ENCODE data around the gene PFAS. TPM values are rescaled to one million over a fixed set of nuclear protein-coding genes. Genes with fewer than 3 reads are reported as not detected.

Gene PFAS
- total RNA-seq, 1 donor from 2014 or later: 189 TPM

- H3K9me3 Mint-ChIP-seq: no peaks in the 10 kb centered on the region
- peaks cover 9% of the 10 kb centered on the region for H3K27me3 Mint-ChIP-seq (ENCODE audit: insufficient read depth)
- no peaks in the 10 kb centered on the region for H3K36me3 Mint-ChIP-seq (ENCODE audit: low read depth)
- no peak overlapping the region for H3K4me3 Mint-ChIP-seq
- no peak overlapping the region for H3K27ac Mint-ChIP-seq
- no peak for DNase-seq (ENCODE audit: low spot score)
- H3K4me1 Mint-ChIP-seq (ENCODE audit: low read depth): no peaks in the 10 kb centered on the region
- intact Hi-C loops (cut with micrococcal nuclease): no loop called here
Measured at GRCh38 chr17:8310601-8311123, 61.6 kb downstream of the PFAS start.

DNA sequence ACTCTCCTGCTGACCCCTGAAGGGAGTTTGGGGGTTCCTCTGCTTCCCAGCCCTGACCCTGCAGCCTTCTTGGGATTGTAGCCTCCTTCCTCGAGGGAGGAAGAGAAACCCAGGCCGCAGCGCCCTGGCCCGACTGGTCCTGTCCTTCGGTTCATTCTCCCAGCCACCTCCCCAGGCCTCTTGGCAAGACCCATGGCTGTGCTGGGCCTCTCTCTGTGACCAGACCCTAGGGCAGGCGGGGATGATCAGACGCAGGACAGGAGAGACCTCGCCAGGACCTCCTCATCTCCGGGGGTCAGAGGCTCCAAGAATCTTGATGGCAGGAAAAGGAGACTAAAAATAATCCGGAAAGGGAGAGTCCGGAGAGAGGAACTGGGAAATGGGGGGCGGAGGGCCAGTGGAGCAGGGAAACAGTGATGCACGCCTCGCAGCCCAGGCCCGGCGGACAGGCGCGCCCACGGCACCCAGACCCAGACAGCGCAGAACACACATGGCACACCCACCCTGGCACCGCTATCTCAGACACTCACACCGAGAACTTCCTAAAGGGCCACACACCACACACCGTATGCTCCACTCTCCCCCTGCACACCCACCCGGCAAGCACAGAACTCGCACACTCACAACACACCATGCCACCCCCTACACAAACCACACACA lies 62.2 kb downstream of the PFAS start:
- no peak overlapping the region for H3K4me3 Mint-ChIP-seq
- DNase-seq (ENCODE audit: low spot score): no peak
- intact Hi-C loops (cut with micrococcal nuclease): no loop called here
- H3K27ac Mint-ChIP-seq: no peak overlapping the region
- H3K36me3 Mint-ChIP-seq (ENCODE audit: low read depth): no peaks in the 10 kb centered on the region
- no peaks in the 10 kb centered on the region for H3K9me3 Mint-ChIP-seq
- peaks cover 8% of the 10 kb centered on the region for H3K27me3 Mint-ChIP-seq (ENCODE audit: insufficient read depth)
- H3K4me1 Mint-ChIP-seq (ENCODE audit: low read depth): no peaks in the 10 kb centered on the region

- Mint-ChIP-seq H3K27ac (no peak overlapping the region), H3K36me3 (ENCODE audit: low read depth) (no peaks in the 10 kb centered on the region), H3K4me3 (no peak overlapping the region), H3K27me3 (ENCODE audit: insufficient read depth) (peaks cover 7% of the 10 kb centered on the region), H3K9me3 (no peaks in the 10 kb centered on the region), H3K4me1 (ENCODE audit: low read depth) (no peaks in the 10 kb centered on the region)
- intact Hi-C loops (cut with micrococcal nuclease): no loop called here
- no peak for DNase-seq (ENCODE audit: low spot score)
Measured at GRCh38 chr17:8312251-8312650, 63.2 kb downstream of the PFAS start.

DNA sequence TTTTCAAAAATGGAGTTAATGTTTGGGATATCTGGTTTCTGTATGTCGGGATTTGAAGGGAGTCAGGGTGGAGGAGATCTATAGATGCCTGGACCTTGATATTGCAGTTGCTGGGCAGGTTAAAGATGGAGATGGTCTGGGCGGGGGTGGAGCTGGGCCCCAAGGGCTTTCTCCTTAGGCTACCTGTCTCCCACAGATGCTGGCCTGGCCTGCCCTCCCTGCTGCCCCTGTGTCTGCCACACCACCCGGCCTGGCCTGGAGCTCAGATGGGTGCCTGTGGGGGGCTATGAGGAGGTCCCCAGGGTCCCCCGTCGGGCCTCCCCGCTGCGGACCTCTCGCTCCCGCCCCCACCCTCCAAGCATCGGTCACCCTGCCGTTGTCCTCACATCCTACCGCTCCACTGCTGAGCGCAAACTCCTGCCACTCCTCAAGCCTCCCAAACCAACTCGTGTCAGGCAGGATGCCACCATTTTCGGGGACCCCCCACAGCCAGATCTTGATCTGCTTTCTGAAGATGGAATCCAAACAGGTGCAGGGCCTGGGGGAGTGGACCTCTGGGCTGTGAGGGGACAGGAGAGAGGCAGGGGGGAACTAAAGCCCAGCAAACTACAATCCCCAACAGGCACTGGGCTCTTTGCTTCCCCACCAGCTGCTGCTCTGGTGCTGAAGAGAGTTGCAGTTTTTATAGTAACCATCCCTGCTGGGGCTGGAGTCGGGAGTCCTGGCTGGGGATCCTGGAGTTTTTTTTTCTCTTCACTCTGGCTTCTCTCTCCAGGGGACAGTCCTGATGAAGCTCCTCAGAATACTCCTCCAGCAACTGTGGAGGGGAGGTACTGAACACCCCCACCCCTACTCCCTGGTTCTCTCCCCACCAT lies 63.9 kb downstream of the PFAS start:
- intact Hi-C loops (cut with micrococcal nuclease): no loop called here
- no peak overlapping the region for H3K27ac Mint-ChIP-seq
- no peaks in the 10 kb centered on the region for H3K4me1 Mint-ChIP-seq (ENCODE audit: low read depth)

GRCh38 chr17:8314797-8315763 lies 66.0 kb downstream of the PFAS start:
- intact Hi-C loops (cut with micrococcal nuclease): no loop called here
- H3K27me3 Mint-ChIP-seq (ENCODE audit: insufficient read depth): peaks cover 7% of the 10 kb centered on the region
- H3K9me3 Mint-ChIP-seq: no peaks in the 10 kb centered on the region
- H3K4me1 Mint-ChIP-seq (ENCODE audit: low read depth): no peaks in the 10 kb centered on the region
- H3K36me3 Mint-ChIP-seq (ENCODE audit: low read depth): no peaks in the 10 kb centered on the region
- no peak overlapping the region for H3K27ac Mint-ChIP-seq
- DNase-seq (ENCODE audit: low spot score): no peak
- no peak overlapping the region for H3K4me3 Mint-ChIP-seq

More for the DNA sequence above, 63.9 kb downstream of the PFAS start:
- DNase-seq (ENCODE audit: low spot score): no peak
- Mint-ChIP-seq H3K27me3 (ENCODE audit: insufficient read depth) (peaks cover 7% of the 10 kb centered on the region), H3K4me3 (no peak overlapping the region), H3K9me3 (no peaks in the 10 kb centered on the region), H3K36me3 (ENCODE audit: low read depth) (no peaks in the 10 kb centered on the region)

DNA sequence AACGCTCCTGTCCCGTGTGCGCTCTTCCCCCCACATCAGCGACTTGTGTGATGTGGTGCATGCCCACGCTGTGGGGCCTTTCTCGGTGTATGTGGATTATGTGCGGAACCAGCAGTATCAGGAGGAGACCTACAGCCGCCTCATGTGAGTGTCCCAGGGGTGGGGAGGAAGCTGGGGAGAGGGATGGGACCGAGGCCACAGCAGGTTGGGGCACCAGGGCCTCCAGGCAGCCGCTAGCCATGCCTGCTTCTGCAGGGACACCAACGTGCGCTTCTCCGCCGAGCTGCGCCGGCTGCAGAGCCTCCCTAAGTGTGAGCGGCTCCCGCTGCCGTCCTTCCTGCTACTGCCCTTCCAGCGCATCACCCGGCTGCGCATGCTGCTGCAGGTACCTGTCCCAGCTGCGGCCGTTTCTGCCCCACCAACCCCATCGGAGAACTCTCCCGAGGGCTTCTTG lies 66.7 kb downstream of the PFAS start:
- H3K4me3 Mint-ChIP-seq: no peak overlapping the region
- no peaks in the 10 kb centered on the region for H3K36me3 Mint-ChIP-seq (ENCODE audit: low read depth)
- H3K9me3 Mint-ChIP-seq: no peaks in the 10 kb centered on the region
- no peaks in the 10 kb centered on the region for H3K4me1 Mint-ChIP-seq (ENCODE audit: low read depth)
- intact Hi-C loops (cut with micrococcal nuclease): no loop called here
- H3K27ac Mint-ChIP-seq: no peak overlapping the region
- no peak for DNase-seq (ENCODE audit: low spot score)
- peaks cover 9% of the 10 kb centered on the region for H3K27me3 Mint-ChIP-seq (ENCODE audit: insufficient read depth)

DNA sequence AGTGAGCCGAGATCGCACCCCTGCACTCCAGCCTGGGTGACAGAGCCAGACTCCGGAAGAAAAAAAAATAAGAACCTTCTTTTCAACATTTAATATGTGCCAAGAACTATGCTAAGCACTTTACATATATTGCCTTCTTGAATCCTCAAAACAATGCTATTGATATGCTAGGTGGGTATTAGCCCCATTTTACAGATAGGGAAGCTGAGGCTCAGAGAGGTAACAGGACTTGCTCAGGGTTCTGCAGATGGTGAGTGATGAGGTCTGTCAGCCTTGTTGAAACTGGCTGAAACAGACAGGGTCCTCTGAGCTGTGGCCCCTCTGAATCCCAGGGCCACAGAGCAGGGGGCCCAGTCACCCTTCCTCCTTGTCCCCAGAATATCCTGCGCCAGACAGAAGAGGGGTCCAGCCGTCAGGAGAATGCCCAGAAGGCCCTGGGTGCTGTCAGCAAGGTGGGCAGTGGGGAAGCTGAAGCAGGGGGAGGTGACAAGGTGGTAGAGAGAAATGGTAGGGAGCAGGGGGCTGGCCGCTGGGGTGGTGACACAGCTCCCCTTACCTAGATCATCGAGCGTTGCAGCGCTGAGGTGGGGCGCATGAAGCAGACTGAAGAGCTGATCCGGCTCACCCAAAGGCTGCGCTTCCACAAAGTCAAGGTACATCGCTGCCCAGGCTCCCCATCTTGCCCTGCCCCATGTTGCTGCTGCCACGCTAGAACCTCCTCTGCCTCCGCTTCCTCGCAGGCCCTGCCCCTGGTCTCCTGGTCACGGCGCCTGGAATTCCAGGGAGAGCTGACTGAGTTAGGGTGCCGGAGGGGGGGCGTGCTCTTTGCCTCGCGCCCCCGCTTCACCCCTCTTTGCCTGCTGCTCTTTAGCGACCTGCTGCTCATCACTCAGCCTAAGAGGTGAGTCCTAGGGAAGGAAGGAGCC lies 69.2 kb downstream of the PFAS start:
- Mint-ChIP-seq H3K4me3 (no peak overlapping the region), H3K27me3 (ENCODE audit: insufficient read depth) (peaks cover 7% of the 10 kb centered on the region), H3K4me1 (ENCODE audit: low read depth) (no peaks in the 10 kb centered on the region), H3K9me3 (no peaks in the 10 kb centered on the region), H3K27ac (no peak overlapping the region), H3K36me3 (ENCODE audit: low read depth) (no peaks in the 10 kb centered on the region)
- intact Hi-C loops (cut with micrococcal nuclease): no loop called here
- no peak for DNase-seq (ENCODE audit: low spot score)

Other genes starting within 250 kb of the PFAS start
- not detected in 2 replicates for gene GUCY2D, start 246.7 kb upstream of the PFAS start, total RNA-seq
- not detected in 2 replicates for gene ALOX15B, start 210.2 kb upstream of the PFAS start, total RNA-seq
- gene ALOX12B, start 161.6 kb upstream of the PFAS start, total RNA-seq: 0.51 and 0.78 TPM in 2 replicates
- gene ALOXE3, start 130.8 kb upstream of the PFAS start, total RNA-seq: 0.10 TPM in 1 of 2 replicates, not detected in the other
- 0.88 and 1.8 TPM in 2 replicates for gene HES7, start 125.2 kb upstream of the PFAS start, total RNA-seq
- gene PER1, start 96.9 kb upstream of the PFAS start, total RNA-seq: 36.9 and 37.4 TPM in 2 replicates
- gene VAMP2, start 86.3 kb upstream of the PFAS start, total RNA-seq: 54.7 and 55.9 TPM in 2 replicates
- gene TMEM107, start 72.9 kb upstream of the PFAS start, total RNA-seq: 19.3 and 20.8 TPM in 2 replicates
- gene BORCS6, start 59.1 kb upstream of the PFAS start, total RNA-seq: 6.3 and 6.7 TPM in 2 replicates
- 82.2 and 88.7 TPM in 2 replicates for gene AURKB, start 38.7 kb upstream of the PFAS start, total RNA-seq
- gene CTC1, start 1.2 kb upstream of the PFAS start, total RNA-seq: 68.5 and 76.3 TPM in 2 replicates
- gene RANGRF, start 39.4 kb downstream of the PFAS start, total RNA-seq: 52.9 and 57.9 TPM in 2 replicates
- 5.3 and 5.5 TPM in 2 replicates for gene SLC25A35, start 46.1 kb downstream of the PFAS start, total RNA-seq
- not detected in 2 replicates for gene ARHGEF15, start 61.0 kb downstream of the PFAS start, total RNA-seq
- gene ODF4, start 90.6 kb downstream of the PFAS start, total RNA-seq: not detected in 2 replicates
- 2,163 and 2,185 TPM in 2 replicates for gene RPL26, start 133.9 kb downstream of the PFAS start, total RNA-seq
- gene RNF222, start 148.5 kb downstream of the PFAS start, total RNA-seq: not detected in 2 replicates
- gene NDEL1, start 186.6 kb downstream of the PFAS start, total RNA-seq: 72.4 and 75.4 TPM in 2 replicates